ENCODE data around the gene CNOT4. TPM values are rescaled to one million over a fixed set of nuclear protein-coding genes. Genes with fewer than 3 reads are reported as not detected.

Gene CNOT4
- total RNA-seq, 1 experiment from 2014 or later = 22.0 TPM

GRCh38 chr7:135335628-135336139 is 174.2 kb downstream of the CNOT4 start:
- CTCF ChIA-PET = interaction anchor here (0.6 to 2.8 kb wide), 10 partner anchors 9 to 903 kb away, joined by 3 to 79 read pairs (median 4); no protein-coding TSS in a partner anchor

GRCh38 chr7:135334830-135335543 is 174.9 kb downstream of the CNOT4 start:
- BruUV-seq (replicated peaks) = no TSS peak
- TF ChIP-seq, protein P1, sequence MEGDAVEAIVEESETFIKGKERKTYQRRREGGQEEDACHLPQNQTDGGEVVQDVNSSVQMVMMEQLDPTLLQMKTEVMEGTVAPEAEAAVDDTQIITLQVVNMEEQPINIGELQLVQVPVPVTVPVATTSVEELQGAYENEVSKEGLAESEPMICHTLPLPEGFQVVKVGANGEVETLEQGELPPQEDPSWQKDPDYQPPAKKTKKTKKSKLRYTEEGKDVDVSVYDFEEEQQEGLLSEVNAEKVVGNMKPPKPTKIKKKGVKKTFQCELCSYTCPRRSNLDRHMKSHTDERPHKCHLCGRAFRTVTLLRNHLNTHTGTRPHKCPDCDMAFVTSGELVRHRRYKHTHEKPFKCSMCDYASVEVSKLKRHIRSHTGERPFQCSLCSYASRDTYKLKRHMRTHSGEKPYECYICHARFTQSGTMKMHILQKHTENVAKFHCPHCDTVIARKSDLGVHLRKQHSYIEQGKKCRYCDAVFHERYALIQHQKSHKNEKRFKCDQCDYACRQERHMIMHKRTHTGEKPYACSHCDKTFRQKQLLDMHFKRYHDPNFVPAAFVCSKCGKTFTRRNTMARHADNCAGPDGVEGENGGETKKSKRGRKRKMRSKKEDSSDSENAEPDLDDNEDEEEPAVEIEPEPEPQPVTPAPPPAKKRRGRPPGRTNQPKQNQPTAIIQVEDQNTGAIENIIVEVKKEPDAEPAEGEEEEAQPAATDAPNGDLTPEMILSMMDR (IDR thresholded peaks at IDR 0.05; ENCODE audit: insufficient read depth in 1 of 2, low read depth in 1 of 2, low read length in 1 of 2, severe bottlenecking in 1 of 2, unreplicated experiment in 1 of 2) = no peak
- CTCF ChIA-PET = interaction anchor here (0.6 to 2.8 kb wide), 10 partner anchors 8 to 902 kb away, joined by 3 to 79 read pairs (median 4); no protein-coding TSS in a partner anchor
- Histone ChIP-seq H3K4me3 (ENCODE audit: low read depth, low read length) (no peak overlapping the region), H3K27me3 (replicated peaks; ENCODE audit: control insufficient read depth, insufficient read depth, low read length) (no peaks in the 10 kb centered on the region), H3K36me3 (ENCODE audit: control insufficient read depth, insufficient read depth, low read length) (no peaks in the 10 kb centered on the region), H3K9me3 (no peaks in the 10 kb centered on the region), H3K4me1 (peaks cover 5% of the 10 kb centered on the region; the same call in 1 of the 2 replicates)
- POLR2A ChIA-PET = no interaction called here
- intact Hi-C loops (cut with micrococcal nuclease; ENCODE audit: unreplicated experiment) = loop anchor here (1.0 to 10.0 kb wide), 4 partner anchors 54 to 702 kb away; partner anchors contain the start of gene NUP205
- Mint-ChIP-seq H3K36me3 (ENCODE audit: insufficient read depth, unreplicated experiment) (no peaks in the 10 kb centered on the region), H3K27ac (ENCODE audit: unreplicated experiment) (no peak overlapping the region), H3K4me3 (ENCODE audit: unreplicated experiment) (no peak overlapping the region), H3K4me1 (ENCODE audit: low read depth, unreplicated experiment) (peaks cover 7% of the 10 kb centered on the region), H3K9me3 (ENCODE audit: unreplicated experiment) (no peaks in the 10 kb centered on the region), H3K27me3 (ENCODE audit: insufficient read depth, unreplicated experiment) (peaks cover 8% of the 10 kb centered on the region)
- no peak for DNase-seq

More at GRCh38 chr7:135335628-135336139, 174.2 kb downstream of the CNOT4 start:
- no peak overlapping the region for H3K4me3 Mint-ChIP-seq (ENCODE audit: unreplicated experiment)
- no peaks in the 10 kb centered on the region for H3K36me3 Mint-ChIP-seq (ENCODE audit: insufficient read depth, unreplicated experiment)
- no TSS peak for BruUV-seq (replicated peaks)
- no peaks in the 10 kb centered on the region for H3K9me3 Mint-ChIP-seq (ENCODE audit: unreplicated experiment)
- Histone ChIP-seq H3K4me1 (peaks cover 5% of the 10 kb centered on the region; the same call in 1 of the 2 replicates), H3K9me3 (no peaks in the 10 kb centered on the region), H3K36me3 (ENCODE audit: control insufficient read depth, insufficient read depth, low read length) (no peaks in the 10 kb centered on the region), H3K27me3 (replicated peaks; ENCODE audit: control insufficient read depth, insufficient read depth, low read length) (no peaks in the 10 kb centered on the region), H3K4me3 (ENCODE audit: low read depth, low read length) (no peak overlapping the region)
- peaks cover 7% of the 10 kb centered on the region for H3K4me1 Mint-ChIP-seq (ENCODE audit: low read depth, unreplicated experiment)
- peak; percentile 93 to 94 for DNase-seq
- POLR2A ChIA-PET = no interaction called here
- H3K27ac Mint-ChIP-seq (ENCODE audit: unreplicated experiment) = no peak overlapping the region
- peaks cover 8% of the 10 kb centered on the region for H3K27me3 Mint-ChIP-seq (ENCODE audit: insufficient read depth, unreplicated experiment)
- TF ChIP-seq, protein P1 (IDR thresholded peaks at IDR 0.05; ENCODE audit: insufficient read depth in 1 of 2, low read depth in 1 of 2, low read length in 1 of 2, severe bottlenecking in 1 of 2, unreplicated experiment in 1 of 2) = peak; percentile 70 to 82
- intact Hi-C loops (cut with micrococcal nuclease; ENCODE audit: unreplicated experiment) = loop anchor here (1.0 to 10.0 kb wide), 4 partner anchors 54 to 702 kb away; partner anchors contain the start of gene NUP205

- H3K36me3 ChIP-seq (ENCODE audit: control insufficient read depth, insufficient read depth, low read length) = no peaks in the 10 kb centered on the region
- no peaks in the 10 kb centered on the region for H3K27me3 ChIP-seq (replicated peaks; ENCODE audit: control insufficient read depth, insufficient read depth, low read length)
- Mint-ChIP-seq H3K36me3 (ENCODE audit: insufficient read depth, unreplicated experiment) (no peaks in the 10 kb centered on the region), H3K27me3 (ENCODE audit: insufficient read depth, unreplicated experiment) (peaks cover 8% of the 10 kb centered on the region), H3K4me1 (ENCODE audit: low read depth, unreplicated experiment) (peaks cover 7% of the 10 kb centered on the region), H3K4me3 (ENCODE audit: unreplicated experiment) (no peak overlapping the region), H3K9me3 (ENCODE audit: unreplicated experiment) (no peaks in the 10 kb centered on the region), H3K27ac (ENCODE audit: unreplicated experiment) (no peak overlapping the region)
- CTCF ChIA-PET = interaction anchor here (2.8 kb wide), 1 partner anchor 54 kb away, joined by 79 read pairs; no protein-coding TSS in a partner anchor
- intact Hi-C loops (cut with micrococcal nuclease; ENCODE audit: unreplicated experiment) = loop anchor here (10.0 kb wide), 1 partner anchor 649 kb away; no protein-coding TSS in a partner anchor
- no TSS peak for BruUV-seq (replicated peaks)
- no peak overlapping the region for H3K4me3 ChIP-seq (ENCODE audit: low read depth, low read length)
- H3K4me1 ChIP-seq = peaks cover 5% of the 10 kb centered on the region; the same call in 1 of the 2 replicates
- POLR2A ChIA-PET = no interaction called here
- TF ChIP-seq, protein P1 (IDR thresholded peaks at IDR 0.05; ENCODE audit: insufficient read depth in 1 of 2, low read depth in 1 of 2, low read length in 1 of 2, severe bottlenecking in 1 of 2, unreplicated experiment in 1 of 2) = no peak
- no peaks in the 10 kb centered on the region for H3K9me3 ChIP-seq
- no peak for DNase-seq
Observed at GRCh38 chr7:135333946-135334345, 176.0 kb downstream of the CNOT4 start.
